ENCODE data around the gene GOLGA6B.
"Not testable (repeated sequence)": the region's sequence is repeated elsewhere in the genome, so short reads cannot be mapped to it uniquely, and the experiment has no call there.

Gene GOLGA6B

GRCh38 chr15:72688697-72689096 lies 34.2 kb downstream of the GOLGA6B start:
- no peak for DNase-seq (ENCODE audit: extremely low spot score)
- ChIA-PET CTCF (interaction anchor here (1.1 kb wide), 1 partner anchor 33 kb away, joined by 3 read pairs; no protein-coding TSS in a partner anchor), POLR2A (no interaction called here)
- TF ChIP-seq FOXA1 (IDR thresholded peaks at IDR 0.05) (no peak), ZNF384 (IDR thresholded peaks at IDR 0.05) (no peak), FOXM1 (IDR thresholded peaks at IDR 0.05; ENCODE audit: borderline replicate concordance) (no peak), ARNT (IDR thresholded peaks at IDR 0.05) (no peak), FOXK2 (IDR thresholded peaks at IDR 0.05) (no peak), SP1 (IDR thresholded peaks at IDR 0.05) (no peak), SUZ12 (IDR thresholded peaks at IDR 0.05) (no peak), NFRKB (IDR thresholded peaks at IDR 0.05) (no peak), TARDBP (IDR thresholded peaks at IDR 0.05) (no peak), ELF4 (IDR thresholded peaks at IDR 0.05) (no peak), BHLHE40 (IDR thresholded peaks at IDR 0.05; ENCODE audit: borderline replicate concordance) (no peak), HDGF (IDR thresholded peaks at IDR 0.05; ENCODE audit: borderline replicate concordance) (no peak), LEF1 (IDR thresholded peaks at IDR 0.05; ENCODE audit: borderline replicate concordance) (no peak), L3MBTL2 (conservative IDR thresholded peaks at IDR 0.05) (no peak), CTBP1 (IDR thresholded peaks at IDR 0.05; ENCODE audit: borderline replicate concordance) (no peak)
- TF ChIP-seq, protein P1, sequence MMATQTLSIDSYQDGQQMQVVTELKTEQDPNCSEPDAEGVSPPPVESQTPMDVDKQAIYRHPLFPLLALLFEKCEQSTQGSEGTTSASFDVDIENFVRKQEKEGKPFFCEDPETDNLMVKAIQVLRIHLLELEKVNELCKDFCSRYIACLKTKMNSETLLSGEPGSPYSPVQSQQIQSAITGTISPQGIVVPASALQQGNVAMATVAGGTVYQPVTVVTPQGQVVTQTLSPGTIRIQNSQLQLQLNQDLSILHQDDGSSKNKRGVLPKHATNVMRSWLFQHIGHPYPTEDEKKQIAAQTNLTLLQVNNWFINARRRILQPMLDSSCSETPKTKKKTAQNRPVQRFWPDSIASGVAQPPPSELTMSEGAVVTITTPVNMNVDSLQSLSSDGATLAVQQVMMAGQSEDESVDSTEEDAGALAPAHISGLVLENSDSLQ (IDR thresholded peaks at IDR 0.05), result no peak

GRCh38 chr15:72690938-72691337 lies 36.4 kb downstream of the GOLGA6B start:
- POLR2A ChIA-PET, result no interaction called here
- DNase-seq (ENCODE audit: extremely low spot score), result no peak
- TF ChIP-seq FOXA1 (IDR thresholded peaks at IDR 0.05), result no peak
- no peak for TF ChIP-seq SP1 (IDR thresholded peaks at IDR 0.05)
- TF ChIP-seq FOXM1 (IDR thresholded peaks at IDR 0.05; ENCODE audit: borderline replicate concordance), result no peak
- CTCF ChIA-PET, result interaction anchor here (1.3 kb wide), 1 partner anchor 31 kb away, joined by 3 read pairs; no protein-coding TSS in a partner anchor

- TF ChIP-seq L3MBTL2 (conservative IDR thresholded peaks at IDR 0.05), result no peak
- TF ChIP-seq NFRKB (IDR thresholded peaks at IDR 0.05), result no peak
- TF ChIP-seq, protein P1 (IDR thresholded peaks at IDR 0.05), result no peak
- TF ChIP-seq FOXK2 (IDR thresholded peaks at IDR 0.05), result no peak
- no peak for TF ChIP-seq FOXA1 (IDR thresholded peaks at IDR 0.05)
- no peak for TF ChIP-seq ELF4 (IDR thresholded peaks at IDR 0.05)
- no peak for TF ChIP-seq CTBP1 (IDR thresholded peaks at IDR 0.05; ENCODE audit: borderline replicate concordance)
- ChIA-PET CTCF (no interaction called here), POLR2A (no interaction called here)
- DNase-seq (ENCODE audit: extremely low spot score), result no peak
Observed at GRCh38 chr15:72698938-72699337, 44.4 kb downstream of the GOLGA6B start.

DNA sequence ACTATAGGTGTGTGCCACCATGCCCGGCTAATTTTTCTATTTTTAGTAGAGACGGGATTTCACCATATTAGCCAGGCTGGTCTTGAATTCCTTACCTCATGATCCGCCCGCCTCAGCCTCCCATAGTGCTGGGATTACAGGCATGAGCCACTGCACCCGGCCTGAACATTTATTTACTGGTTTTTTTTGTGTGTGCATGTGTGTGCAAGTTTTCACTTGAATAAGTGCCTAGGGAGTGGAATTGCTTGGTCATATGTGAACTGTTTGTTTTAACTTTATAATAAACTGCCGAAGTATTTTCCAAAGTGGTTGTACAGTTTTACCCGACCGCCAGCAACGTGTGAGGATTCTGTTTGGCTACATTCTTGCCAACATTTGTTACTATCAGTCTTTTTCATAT lies 45.6 kb downstream of the GOLGA6B start:
- no peak for TF ChIP-seq BHLHE40 (IDR thresholded peaks at IDR 0.05; ENCODE audit: borderline replicate concordance)
- POLR2A ChIA-PET, result no interaction called here
- DNase-seq (ENCODE audit: extremely low spot score), result no peak
- CTCF ChIA-PET, result no interaction called here

DNA sequence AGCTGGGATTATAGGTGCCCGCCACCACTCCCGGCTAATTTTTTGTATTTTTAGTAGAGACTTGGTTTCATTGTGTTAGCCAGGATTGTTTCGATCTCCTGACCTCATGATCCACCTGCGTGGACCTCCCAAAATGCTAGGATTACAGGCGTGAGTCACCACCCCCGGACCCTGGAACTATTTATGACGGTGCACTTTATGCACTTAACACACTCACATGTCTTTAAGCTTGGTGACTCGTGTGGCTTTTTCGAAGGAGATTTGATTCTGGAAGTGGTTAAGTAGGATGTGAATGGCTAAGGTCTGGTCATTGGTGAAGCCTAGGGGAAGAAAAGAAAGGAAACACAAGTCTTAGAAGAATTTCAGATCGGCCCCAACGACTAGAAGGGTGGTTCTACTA lies 51.8 kb downstream of the GOLGA6B start:
- no peak for DNase-seq (ENCODE audit: extremely low spot score)
- POLR2A ChIA-PET, result interaction anchor here (1.6 to 1.7 kb wide), 2 partner anchors 20 to 476 kb away, joined by 5 read pairs; partner anchors contain the start of genes BBS4, HIGD2B and PKM
- CTCF ChIA-PET, result interaction anchor here (0.6 to 1.0 kb wide), 2 partner anchors 14 to 16 kb away, joined by 4 to 7 read pairs; no protein-coding TSS in a partner anchor
- TF ChIP-seq FOXM1 (IDR thresholded peaks at IDR 0.05; ENCODE audit: borderline replicate concordance), result no peak
- TF ChIP-seq, protein P1 (IDR thresholded peaks at IDR 0.05), result no peak
- TF ChIP-seq FOXA1 (IDR thresholded peaks at IDR 0.05), result no peak
- no peak for TF ChIP-seq FOXK2 (IDR thresholded peaks at IDR 0.05)
- no peak for TF ChIP-seq ARNT (IDR thresholded peaks at IDR 0.05)
- no peak for TF ChIP-seq BHLHE40 (IDR thresholded peaks at IDR 0.05; ENCODE audit: borderline replicate concordance)
- TF ChIP-seq LEF1 (IDR thresholded peaks at IDR 0.05; ENCODE audit: borderline replicate concordance), result no peak
- no peak for TF ChIP-seq SUZ12 (IDR thresholded peaks at IDR 0.05)
- TF ChIP-seq CTBP1 (IDR thresholded peaks at IDR 0.05; ENCODE audit: borderline replicate concordance), result no peak
- TF ChIP-seq TARDBP (IDR thresholded peaks at IDR 0.05), result no peak
- TF ChIP-seq ELF4 (IDR thresholded peaks at IDR 0.05), result no peak
- no peak for TF ChIP-seq ZNF384 (IDR thresholded peaks at IDR 0.05)
- no peak for TF ChIP-seq L3MBTL2 (conservative IDR thresholded peaks at IDR 0.05)
- no peak for TF ChIP-seq NFRKB (IDR thresholded peaks at IDR 0.05)
- no peak for TF ChIP-seq HDGF (IDR thresholded peaks at IDR 0.05; ENCODE audit: borderline replicate concordance)
- no peak for TF ChIP-seq SP1 (IDR thresholded peaks at IDR 0.05)

DNA sequence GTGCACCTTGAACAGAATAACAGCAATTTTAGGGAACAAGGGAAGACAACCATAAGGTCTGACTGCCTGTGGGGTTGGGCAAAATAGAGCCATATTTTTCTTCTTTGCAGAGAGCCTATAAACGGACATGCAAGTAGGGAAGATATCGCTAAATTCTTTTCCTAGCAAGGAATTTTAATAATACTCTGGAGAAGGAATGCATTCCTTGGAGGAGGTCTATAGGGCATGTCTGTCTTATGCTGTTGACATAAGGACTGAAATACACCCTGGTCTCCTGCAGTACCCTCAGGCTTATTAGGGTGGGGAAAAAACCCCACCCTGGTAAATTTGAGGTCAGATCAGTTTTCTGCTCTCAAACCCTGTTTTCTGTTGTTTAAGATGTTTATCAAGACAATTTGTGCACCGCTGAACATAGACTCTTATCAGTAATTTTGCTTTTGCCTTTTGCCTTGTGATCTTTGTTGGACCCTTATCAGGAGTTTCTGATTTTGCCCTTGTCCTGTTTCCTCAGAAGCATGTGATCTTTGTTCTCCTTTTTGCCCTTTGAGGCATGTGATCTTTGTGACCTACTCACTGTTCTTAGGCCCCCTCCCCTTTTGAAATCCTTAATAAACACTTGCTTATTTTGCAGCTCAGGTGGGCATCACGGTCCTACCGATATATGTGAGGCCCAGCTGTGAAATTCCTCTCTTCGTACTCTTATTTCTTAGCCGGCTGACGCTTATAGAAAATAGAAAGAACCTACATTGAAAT lies 54.2 kb downstream of the GOLGA6B start:
- DNase-seq (ENCODE audit: extremely low spot score); POLR2A ChIA-PET; CTCF ChIA-PET: not testable (repeated sequence)
